ACC112 (cell line): ENCODE data around the gene LMX1A.

Source experiments
- H2AFZ ChIP-seq: fragments of 200-600 bp; sonication (generic); one replicate; pipeline ENCODE4 v1.6.0; 2017; ENCODE audit warnings: antibody characterized with exemption, low read length; ENCODE audit not compliant: unreplicated experiment
- H3K27ac ChIP-seq: fragments of 200-600 bp; sonication (generic); 2 replicates; pipeline ENCODE4 v1.5.1; 2014; ENCODE audit warnings: low read depth, mild to moderate bottlenecking, antibody characterized with exemption, low read length, moderate library complexity
- H3K27me3 ChIP-seq: fragments of 200-600 bp; sonication (generic); 2 replicates; pipeline ENCODE4 v1.6.1; 2014; ENCODE audit warnings: mild to moderate bottlenecking, antibody characterized with exemption, low read length, moderate library complexity, mixed read lengths; ENCODE audit not compliant: insufficient read depth
- H3K36me3 ChIP-seq: fragments of 200-600 bp; sonication (generic); 2 replicates; pipeline ENCODE4 v1.6.1; 2016; ENCODE audit warnings: mild to moderate bottlenecking, antibody characterized with exemption, low read length, moderate library complexity, mixed read lengths; ENCODE audit not compliant: insufficient read depth
- H3K4me1 ChIP-seq: fragments of 200-600 bp; sonication (generic); one replicate; pipeline ENCODE4 v1.6.1; 2016; ENCODE audit warnings: low read length, mixed read lengths; ENCODE audit not compliant: insufficient read depth, unreplicated experiment, control insufficient read depth
- H3K4me3 ChIP-seq: fragments of 200-600 bp; sonication (generic); 2 replicates; pipeline ENCODE4 v1.5.1; 2014; ENCODE audit warnings: mild to moderate bottlenecking, low read depth, low read length
- H3K79me2 ChIP-seq: fragments of 200-600 bp; sonication (generic); one replicate; pipeline ENCODE4 v1.6.0; 2016; ENCODE audit warnings: low read length; ENCODE audit not compliant: control insufficient read depth, unreplicated experiment, insufficient read depth

The LMX1A gene

GRCh38 chr1:165296205-165296604, 60.3 kb downstream of the LMX1A start:
- Histone ChIP-seq H3K27me3 (peaks cover 10% of the 10 kb centered on the region; the same call in 1 of the 2 replicates), H3K27ac (no peak overlapping the region), H3K4me3 (no peak overlapping the region), H3K4me1 (no peaks in the 10 kb centered on the region), H3K36me3 (no peaks in the 10 kb centered on the region), H2AFZ (no peak overlapping the region), H3K79me2 (no peaks in the 10 kb centered on the region)

DNA sequence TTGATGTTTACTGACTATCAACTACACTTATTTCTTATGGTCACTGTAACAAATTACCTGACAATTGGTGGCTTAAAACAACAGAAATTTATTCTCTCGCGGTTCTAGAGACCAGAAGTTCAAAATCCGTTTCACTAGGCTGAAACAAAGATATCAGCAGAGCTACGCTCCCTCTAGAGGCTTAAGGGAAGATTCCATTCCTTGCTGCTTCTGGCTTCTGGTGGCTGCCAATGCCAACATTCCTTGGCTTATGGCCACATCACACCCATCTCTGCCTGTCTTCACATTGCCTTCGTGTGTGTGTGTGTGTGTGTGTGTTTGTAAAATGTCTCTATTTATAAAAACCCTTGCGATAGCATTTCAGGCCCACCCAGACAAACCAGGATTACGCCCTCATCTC, 66.4 kb downstream of the LMX1A start:
- Histone ChIP-seq H3K27ac (no peak overlapping the region), H3K4me3 (no peak overlapping the region), H3K79me2 (no peaks in the 10 kb centered on the region), H3K27me3 (peaks cover 23% of the 10 kb centered on the region; the same call in 1 of the 2 replicates), H2AFZ (no peak overlapping the region), H3K36me3 (no peaks in the 10 kb centered on the region), H3K4me1 (no peaks in the 10 kb centered on the region)

DNA sequence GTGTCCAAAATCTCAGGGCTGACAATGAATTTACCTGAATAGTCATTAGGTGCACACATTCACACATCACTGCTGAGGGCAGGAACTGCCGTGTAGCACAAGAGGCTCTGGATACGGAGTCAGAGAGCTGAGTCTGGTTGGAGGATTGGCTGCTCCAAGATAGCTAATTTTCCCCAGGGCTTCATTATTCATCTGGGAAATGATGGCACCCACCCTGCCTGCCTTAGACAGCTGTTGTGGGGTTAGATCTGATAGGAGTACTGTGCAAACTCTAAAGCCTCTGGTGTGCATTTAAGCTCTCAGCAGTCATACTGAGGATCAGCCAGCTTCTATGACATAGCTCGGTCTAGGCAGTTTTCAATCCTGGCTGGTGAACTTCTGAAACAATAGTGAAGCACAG, 67.0 kb downstream of the LMX1A start:
- Histone ChIP-seq H3K4me1 (no peaks in the 10 kb centered on the region), H3K27me3 (peaks cover 29% of the 10 kb centered on the region; the same call in 1 of the 2 replicates), H3K27ac (no peak overlapping the region), H3K4me3 (no peak overlapping the region), H3K36me3 (no peaks in the 10 kb centered on the region), H2AFZ (no peak overlapping the region), H3K79me2 (no peaks in the 10 kb centered on the region)

DNA sequence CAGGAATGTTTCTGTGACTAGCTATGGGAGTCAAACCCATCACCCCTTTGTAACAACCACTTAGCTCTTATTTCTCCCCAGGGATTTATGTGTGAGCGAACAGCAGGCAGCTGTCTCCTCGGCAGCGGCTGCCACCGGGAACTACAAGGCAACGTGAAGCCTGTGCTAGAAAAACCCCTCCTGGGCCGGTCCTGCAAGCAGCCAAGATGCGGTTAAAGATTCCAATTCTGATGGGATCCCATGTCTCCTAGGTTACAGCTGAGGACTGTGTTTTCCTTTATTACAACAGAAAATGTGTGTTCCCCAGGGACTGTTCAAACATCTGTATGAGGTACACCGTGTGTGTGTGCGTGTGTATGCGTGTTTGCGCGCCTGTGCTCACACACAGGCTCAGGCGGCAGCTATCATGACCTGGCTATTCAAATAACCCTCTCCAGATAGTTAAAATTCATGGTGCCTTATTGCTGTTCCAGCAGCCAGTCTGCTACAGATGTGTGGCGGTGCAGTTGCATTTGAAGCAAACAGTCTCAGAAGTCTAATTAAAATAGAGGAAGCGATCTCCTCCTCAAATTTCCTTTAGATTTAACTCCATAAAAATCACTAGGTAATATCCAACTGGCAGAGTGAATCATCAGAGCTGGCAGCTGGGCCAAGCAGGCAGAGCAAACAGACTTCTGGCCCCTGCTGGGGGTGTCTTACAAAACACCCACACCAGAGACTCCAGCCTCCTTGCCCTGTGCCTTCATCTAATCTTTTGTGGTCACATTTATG, 68.0 kb downstream of the LMX1A start:
- Histone ChIP-seq H3K4me3 (no peak overlapping the region), H3K27me3 (peaks cover 38% of the 10 kb centered on the region; the same call in 1 of the 2 replicates), H3K36me3 (no peaks in the 10 kb centered on the region), H2AFZ (no peak overlapping the region), H3K4me1 (no peaks in the 10 kb centered on the region), H3K79me2 (no peaks in the 10 kb centered on the region), H3K27ac (no peak overlapping the region)

DNA sequence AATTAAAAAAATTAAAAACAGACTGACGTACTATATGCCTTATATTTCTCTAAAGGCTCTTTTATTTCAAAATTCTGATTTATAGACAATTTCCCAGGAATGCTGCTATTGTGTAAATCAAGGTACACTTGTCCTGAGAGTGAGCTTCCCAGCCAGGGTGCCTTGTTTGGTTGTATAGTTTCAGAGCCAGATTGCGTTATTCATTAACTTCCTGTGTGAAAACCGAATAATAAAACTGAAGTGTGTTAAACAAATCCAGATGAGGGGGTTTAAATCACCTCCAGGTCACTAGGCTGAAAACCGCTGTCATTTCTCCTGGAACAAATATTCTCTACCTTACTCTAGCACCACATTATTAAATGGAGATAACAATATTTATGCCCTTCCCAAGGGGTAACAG, 68.7 kb downstream of the LMX1A start:
- peaks cover 46% of the 10 kb centered on the region; the same call in 1 of the 2 replicates for H3K27me3 ChIP-seq
- no peak overlapping the region for H3K27ac ChIP-seq
- H3K4me3 ChIP-seq: no peak overlapping the region
- H3K36me3 ChIP-seq: no peaks in the 10 kb centered on the region
- H3K4me1 ChIP-seq: no peaks in the 10 kb centered on the region
- H3K79me2 ChIP-seq: no peaks in the 10 kb centered on the region
- no peak overlapping the region for H2AFZ ChIP-seq

GRCh38 chr1:165287329-165287728, 69.2 kb downstream of the LMX1A start:
- no peaks in the 10 kb centered on the region for H3K36me3 ChIP-seq
- H3K4me3 ChIP-seq: no peak overlapping the region

GRCh38 chr1:165284454-165284853, 72.1 kb downstream of the LMX1A start:
- Histone ChIP-seq H3K79me2 (no peaks in the 10 kb centered on the region), H2AFZ (no peak overlapping the region), H3K27ac (no peak overlapping the region), H3K4me3 (no peak overlapping the region), H3K36me3 (no peaks in the 10 kb centered on the region), H3K27me3 (peaks cover 55% of the 10 kb centered on the region; the same call in 1 of the 2 replicates), H3K4me1 (no peaks in the 10 kb centered on the region)

More at GRCh38 chr1:165287329-165287728, 69.2 kb downstream of the LMX1A start:
- H3K4me1 ChIP-seq: no peaks in the 10 kb centered on the region
- H3K27me3 ChIP-seq: peaks cover 47% of the 10 kb centered on the region; the same call in 1 of the 2 replicates
- no peak overlapping the region for H3K27ac ChIP-seq
- H2AFZ ChIP-seq: no peak overlapping the region
- H3K79me2 ChIP-seq: no peaks in the 10 kb centered on the region

GRCh38 chr1:165281207-165281901, 75.2 kb downstream of the LMX1A start:
- H2AFZ ChIP-seq: no peak overlapping the region
- no peaks in the 10 kb centered on the region for H3K79me2 ChIP-seq
- H3K36me3 ChIP-seq: no peaks in the 10 kb centered on the region
- no peaks in the 10 kb centered on the region for H3K4me1 ChIP-seq
- H3K27ac ChIP-seq: no peak overlapping the region
- H3K27me3 ChIP-seq: peaks cover 45% of the 10 kb centered on the region; the same call in 1 of the 2 replicates
- H3K4me3 ChIP-seq: no peak overlapping the region

- no peaks in the 10 kb centered on the region for H3K4me1 ChIP-seq
- no peak overlapping the region for H3K4me3 ChIP-seq
- H2AFZ ChIP-seq: no peak overlapping the region
- H3K27me3 ChIP-seq: peaks cover 30% of the 10 kb centered on the region; the same call in 1 of the 2 replicates
- no peak overlapping the region for H3K27ac ChIP-seq
- H3K79me2 ChIP-seq: no peaks in the 10 kb centered on the region
- H3K36me3 ChIP-seq: no peaks in the 10 kb centered on the region
These were observed 76.6 kb downstream of the LMX1A start for GRCh38 chr1:165279882-165280281.

DNA sequence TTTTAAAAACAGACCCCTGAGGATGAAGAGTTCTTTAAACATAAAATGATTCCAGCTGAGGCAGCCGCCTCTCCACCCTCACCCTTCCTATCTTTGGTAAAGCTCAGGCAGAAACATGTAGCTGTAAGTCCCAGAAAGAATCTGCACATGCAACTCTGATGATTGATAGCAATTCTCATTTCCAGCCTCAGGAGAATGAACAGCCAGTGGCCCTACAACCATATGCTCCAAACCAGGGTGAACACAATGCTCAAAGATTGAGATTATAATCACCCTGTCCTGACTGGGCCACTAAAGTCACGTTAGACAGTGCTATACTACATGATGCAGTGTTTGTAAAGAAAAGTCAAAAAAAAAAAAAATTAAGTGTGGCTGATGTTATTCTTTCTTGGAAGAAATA, 80.2 kb downstream of the LMX1A start:
- Histone ChIP-seq H2AFZ (no peak overlapping the region), H3K27me3 (peaks cover 8% of the 10 kb centered on the region; the same call in 1 of the 2 replicates), H3K79me2 (no peaks in the 10 kb centered on the region), H3K27ac (no peak overlapping the region), H3K4me3 (no peak overlapping the region), H3K4me1 (no peaks in the 10 kb centered on the region), H3K36me3 (no peaks in the 10 kb centered on the region)
